DOHH2 (cell line): ENCODE measurements around the gene RIMS1.

Experiments
- H3F3A ChIP-seq: fragments of 200-600 bp; sonication (generic), shearing (Covaris generic); 2 replicates; pipeline ENCODE4 v1.6.0; 2016; ENCODE audit warnings: antibody characterized with exemption, mild to moderate bottlenecking; ENCODE audit not compliant: control insufficient read depth, insufficient read depth
- H3K27ac ChIP-seq: fragments of 200-600 bp; sonication (generic); 2 replicates; pipeline ENCODE4 v1.5.1; 2014; ENCODE audit warnings: low read depth, mild to moderate bottlenecking, low read length, moderate library complexity
- H3K27me3 ChIP-seq: fragments of 200-600 bp; sonication (generic); 2 replicates; pipeline ENCODE4 v1.6.1; 2014; ENCODE audit warnings: mild to moderate bottlenecking, low read length, mixed read lengths; ENCODE audit not compliant: control insufficient read depth
- H3K36me3 ChIP-seq: fragments of 200-600 bp; sonication (generic); 2 replicates; pipeline ENCODE4 v1.6.1; 2014; ENCODE audit warnings: mild to moderate bottlenecking, low read length, moderate library complexity, mixed read lengths; ENCODE audit not compliant: control insufficient read depth
- H3K4me1 ChIP-seq: fragments of 200-600 bp; sonication (generic); 2 replicates; pipeline ENCODE4 v1.6.1; 2014; ENCODE audit warnings: mild to moderate bottlenecking, low read length, mixed read lengths; ENCODE audit not compliant: control insufficient read depth
- H3K4me2 ChIP-seq: fragments of 200-600 bp; sonication (generic); 2 replicates; pipeline ENCODE4 v1.6.0; 2014; ENCODE audit warnings: mild to moderate bottlenecking, low read length, moderate library complexity
- H3K4me3 ChIP-seq: fragments of 200-600 bp; sonication (generic); 2 replicates; pipeline ENCODE4 v1.5.1; 2014; ENCODE audit warnings: mild to moderate bottlenecking, low read length, mixed read lengths
- H3K79me2 ChIP-seq: fragments of 200-600 bp; sonication (generic); 2 replicates; pipeline ENCODE4 v1.6.1; 2014; ENCODE audit warnings: mild to moderate bottlenecking, low read length, mixed read lengths; ENCODE audit not compliant: control insufficient read depth
- H3K9me2 ChIP-seq: fragments of 200-600 bp; sonication (generic); replicated peaks from 2 replicates; pipeline ENCODE4 v1.6.1; 2014; ENCODE audit warnings: mild to moderate bottlenecking, low read length, mixed read lengths; ENCODE audit not compliant: control insufficient read depth
- H3K9me3 ChIP-seq: fragments of 200-600 bp; sonication (generic); 2 replicates; pipeline ENCODE4 v1.6.1; 2014; ENCODE audit warnings: antibody characterized with exemption, low read length, mixed read lengths; ENCODE audit not compliant: control insufficient read depth, insufficient read depth
- H4K20me1 ChIP-seq: fragments of 200-600 bp; sonication (generic); 2 replicates; pipeline ENCODE4 v1.6.0; 2014; ENCODE audit warnings: low read depth, mild to moderate bottlenecking, antibody characterized with exemption, low read length, moderate library complexity; ENCODE audit not compliant: control insufficient read depth, insufficient read depth
- EZH2phosphoT487 ChIP-seq: fragments of 200-600 bp; sonication (generic); IDR thresholded peaks from 2 replicates; pipeline ENCODE4 v1.6.1; 2017; ENCODE audit warnings: borderline replicate concordance, mild to moderate bottlenecking, antibody characterized with exemption, low read length, moderate library complexity, mixed read lengths
- TF ChIP-seq, protein P1 (sequence below): fragments of 200-600 bp; sonication (generic); IDR thresholded peaks from one replicate; pipeline ENCODE4 v1.5.1; 2014; ENCODE audit warnings: antibody characterized with exemption, mild to moderate bottlenecking, low read depth, low read length; ENCODE audit not compliant: poor library complexity, severe bottlenecking

Gene RIMS1, protein sequence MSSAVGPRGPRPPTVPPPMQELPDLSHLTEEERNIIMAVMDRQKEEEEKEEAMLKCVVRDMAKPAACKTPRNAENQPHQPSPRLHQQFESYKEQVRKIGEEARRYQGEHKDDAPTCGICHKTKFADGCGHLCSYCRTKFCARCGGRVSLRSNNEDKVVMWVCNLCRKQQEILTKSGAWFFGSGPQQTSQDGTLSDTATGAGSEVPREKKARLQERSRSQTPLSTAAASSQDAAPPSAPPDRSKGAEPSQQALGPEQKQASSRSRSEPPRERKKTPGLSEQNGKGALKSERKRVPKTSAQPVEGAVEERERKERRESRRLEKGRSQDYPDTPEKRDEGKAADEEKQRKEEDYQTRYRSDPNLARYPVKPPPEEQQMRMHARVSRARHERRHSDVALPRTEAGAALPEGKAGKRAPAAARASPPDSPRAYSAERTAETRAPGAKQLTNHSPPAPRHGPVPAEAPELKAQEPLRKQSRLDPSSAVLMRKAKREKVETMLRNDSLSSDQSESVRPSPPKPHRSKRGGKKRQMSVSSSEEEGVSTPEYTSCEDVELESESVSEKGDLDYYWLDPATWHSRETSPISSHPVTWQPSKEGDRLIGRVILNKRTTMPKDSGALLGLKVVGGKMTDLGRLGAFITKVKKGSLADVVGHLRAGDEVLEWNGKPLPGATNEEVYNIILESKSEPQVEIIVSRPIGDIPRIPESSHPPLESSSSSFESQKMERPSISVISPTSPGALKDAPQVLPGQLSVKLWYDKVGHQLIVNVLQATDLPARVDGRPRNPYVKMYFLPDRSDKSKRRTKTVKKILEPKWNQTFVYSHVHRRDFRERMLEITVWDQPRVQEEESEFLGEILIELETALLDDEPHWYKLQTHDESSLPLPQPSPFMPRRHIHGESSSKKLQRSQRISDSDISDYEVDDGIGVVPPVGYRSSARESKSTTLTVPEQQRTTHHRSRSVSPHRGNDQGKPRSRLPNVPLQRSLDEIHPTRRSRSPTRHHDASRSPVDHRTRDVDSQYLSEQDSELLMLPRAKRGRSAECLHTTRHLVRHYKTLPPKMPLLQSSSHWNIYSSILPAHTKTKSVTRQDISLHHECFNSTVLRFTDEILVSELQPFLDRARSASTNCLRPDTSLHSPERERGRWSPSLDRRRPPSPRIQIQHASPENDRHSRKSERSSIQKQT (N-terminal part only)

GRCh38 chr6:71886184-71887005, at the start of gene RIMS1:
RIMS1 (plus strand) TSS chr6:71886550; CDS start chr6:71887024, 474 bp downstream.
- Histone ChIP-seq H3K27ac (no peak within 1 kb of the TSS), H3K9me3 (no peaks in the 10 kb centered on the region), H3K36me3 (no peaks in the 10 kb centered on the region), H3K4me3 (peak within 1 kb of the TSS; percentile 46; the same call in 1 of the 2 replicates), H3F3A (no peaks in the 10 kb centered on the region), H3K4me2 (peak within 1 kb of the TSS; percentile 26; the same call in 1 of the 2 replicates), H4K20me1 (no peaks in the 10 kb centered on the region), H3K4me1 (no peaks in the 10 kb centered on the region), H3K79me2 (no peaks in the 10 kb centered on the region), H3K27me3 (peaks cover 28% of the 10 kb centered on the region), H3K9me2 (no peaks in the 10 kb centered on the region)
- no peak for TF ChIP-seq EZH2phosphoT487
- TF ChIP-seq, protein P1, sequence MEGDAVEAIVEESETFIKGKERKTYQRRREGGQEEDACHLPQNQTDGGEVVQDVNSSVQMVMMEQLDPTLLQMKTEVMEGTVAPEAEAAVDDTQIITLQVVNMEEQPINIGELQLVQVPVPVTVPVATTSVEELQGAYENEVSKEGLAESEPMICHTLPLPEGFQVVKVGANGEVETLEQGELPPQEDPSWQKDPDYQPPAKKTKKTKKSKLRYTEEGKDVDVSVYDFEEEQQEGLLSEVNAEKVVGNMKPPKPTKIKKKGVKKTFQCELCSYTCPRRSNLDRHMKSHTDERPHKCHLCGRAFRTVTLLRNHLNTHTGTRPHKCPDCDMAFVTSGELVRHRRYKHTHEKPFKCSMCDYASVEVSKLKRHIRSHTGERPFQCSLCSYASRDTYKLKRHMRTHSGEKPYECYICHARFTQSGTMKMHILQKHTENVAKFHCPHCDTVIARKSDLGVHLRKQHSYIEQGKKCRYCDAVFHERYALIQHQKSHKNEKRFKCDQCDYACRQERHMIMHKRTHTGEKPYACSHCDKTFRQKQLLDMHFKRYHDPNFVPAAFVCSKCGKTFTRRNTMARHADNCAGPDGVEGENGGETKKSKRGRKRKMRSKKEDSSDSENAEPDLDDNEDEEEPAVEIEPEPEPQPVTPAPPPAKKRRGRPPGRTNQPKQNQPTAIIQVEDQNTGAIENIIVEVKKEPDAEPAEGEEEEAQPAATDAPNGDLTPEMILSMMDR, result no peak

GRCh38 chr6:71851214-71851613, 35.1 kb upstream of the RIMS1 start:
- Histone ChIP-seq H3K4me3 (no peak overlapping the region), H3K27ac (no peak overlapping the region), H3F3A (no peaks in the 10 kb centered on the region), H3K4me1 (no peaks in the 10 kb centered on the region), H3K4me2 (no peak overlapping the region), H3K27me3 (no peaks in the 10 kb centered on the region), H3K9me2 (no peaks in the 10 kb centered on the region), H3K9me3 (no peaks in the 10 kb centered on the region), H4K20me1 (no peaks in the 10 kb centered on the region), H3K79me2 (no peaks in the 10 kb centered on the region), H3K36me3 (no peaks in the 10 kb centered on the region)
- TF ChIP-seq, protein P1, result no peak
- no peak for TF ChIP-seq EZH2phosphoT487

- Histone ChIP-seq H4K20me1 (no peaks in the 10 kb centered on the region), H3K9me2 (no peaks in the 10 kb centered on the region), H3K4me3 (no peak overlapping the region), H3K27me3 (no peaks in the 10 kb centered on the region), H3K27ac (no peak overlapping the region), H3K9me3 (no peaks in the 10 kb centered on the region), H3K4me1 (no peaks in the 10 kb centered on the region), H3K4me2 (no peak overlapping the region), H3K79me2 (no peaks in the 10 kb centered on the region), H3F3A (no peaks in the 10 kb centered on the region), H3K36me3 (no peaks in the 10 kb centered on the region)
- no peak for TF ChIP-seq EZH2phosphoT487
- TF ChIP-seq, protein P1, result no peak
Observed at GRCh38 chr6:71852948-71853347, 33.4 kb upstream of the RIMS1 start.
